Measurements from ENCODE around the gene SPIN1. TPM values are rescaled to one million over a fixed set of nuclear protein-coding genes. Genes with fewer than 3 reads are reported as not detected.

SPIN1 gene
- total RNA-seq, 3 donors from 2014 or later (not counting 1 experiment from before 2014, with no cell fraction given) = 30.3 to 46.1 (median 39.3) TPM

- H3K4me3 Mint-ChIP-seq = peak overlapping the region; percentile 55
- H3K27ac Mint-ChIP-seq = no peak overlapping the region
Observed at GRCh38 chr9:88447431-88447830, 59.2 kb downstream of the SPIN1 start.

GRCh38 chr9:88451160-88451559, 62.9 kb downstream of the SPIN1 start:
- no peaks in the 10 kb centered on the region for H3K9me3 ChIP-seq (ENCODE audit: control insufficient read depth, insufficient read depth, low read length)
- peak overlapping the region in 1 of 2 donors; percentile 63 for H3K27ac Mint-ChIP-seq
- H3K27ac ChIP-seq (ENCODE audit: low read length) = no peak overlapping the region
- DNase-seq (no peak), ATAC-seq (peak; percentile 29 to 52 (median 35))
- H3K36me3 ChIP-seq (ENCODE audit: control insufficient read depth, insufficient read depth, low read length) = no peaks in the 10 kb centered on the region
- H3K4me3 Mint-ChIP-seq = no peak overlapping the region
- H3K4me3 ChIP-seq (ENCODE audit: low read length) = no peak overlapping the region
- intact Hi-C loops (cut with micrococcal nuclease) = no loop called here
- no peaks in the 10 kb centered on the region for H3K27me3 ChIP-seq (ENCODE audit: control insufficient read depth, insufficient read depth, low read length)
- H3K9me3 Mint-ChIP-seq = no peaks in the 10 kb centered on the region
- peaks cover 31% of the 10 kb centered on the region for H3K4me1 ChIP-seq (ENCODE audit: control insufficient read depth, insufficient read depth, low read length)
- WGBS (ENCODE audit: insufficient coverage) = 52% methylated on average over 5 of the region's 5 CpGs
- no peaks in the 10 kb centered on the region for H3K27me3 Mint-ChIP-seq (ENCODE audit: low read depth in 2 of 2)
- no peak for TF ChIP-seq CTCF (IDR thresholded peaks at IDR 0.05)
- no peaks in the 10 kb centered on the region for H3K36me3 Mint-ChIP-seq
- peaks cover 41 to 44% of the 10 kb centered on the region in 2 donors for H3K4me1 Mint-ChIP-seq

More at GRCh38 chr9:88447431-88447830, 59.2 kb downstream of the SPIN1 start:
- Histone ChIP-seq H3K27ac (ENCODE audit: low read length) (no peak overlapping the region), H3K4me1 (ENCODE audit: control insufficient read depth, insufficient read depth, low read length) (peaks cover 40% of the 10 kb centered on the region), H3K27me3 (ENCODE audit: control insufficient read depth, insufficient read depth, low read length) (no peaks in the 10 kb centered on the region), H3K36me3 (ENCODE audit: control insufficient read depth, insufficient read depth, low read length) (no peaks in the 10 kb centered on the region), H3K4me3 (ENCODE audit: low read length) (no peak overlapping the region), H3K9me3 (ENCODE audit: control insufficient read depth, insufficient read depth, low read length) (no peaks in the 10 kb centered on the region)
- no peaks in the 10 kb centered on the region for H3K36me3 Mint-ChIP-seq
- no peak for TF ChIP-seq CTCF (IDR thresholded peaks at IDR 0.05)
- intact Hi-C loops (cut with micrococcal nuclease) = no loop called here
- WGBS (ENCODE audit: insufficient coverage) = 100% methylated on average over 4 of the region's 4 CpGs
- ATAC-seq (no peak), DNase-seq (no peak)
- H3K9me3 Mint-ChIP-seq = no peaks in the 10 kb centered on the region
- H3K4me1 Mint-ChIP-seq = peaks cover 60 to 69% of the 10 kb centered on the region in 2 donors
- no peaks in the 10 kb centered on the region for H3K27me3 Mint-ChIP-seq (ENCODE audit: low read depth in 2 of 2)

GRCh38 chr9:88458716-88459465, 70.6 kb downstream of the SPIN1 start:
- Mint-ChIP-seq H3K4me3 (no peak overlapping the region), H3K4me1 (peaks cover 8 to 10% of the 10 kb centered on the region in 2 donors), H3K36me3 (no peaks in the 10 kb centered on the region), H3K27ac (no peak overlapping the region), H3K9me3 (no peaks in the 10 kb centered on the region), H3K27me3 (ENCODE audit: low read depth in 2 of 2) (no peaks in the 10 kb centered on the region)
- TF ChIP-seq CTCF (IDR thresholded peaks at IDR 0.05) = no peak
- intact Hi-C loops (cut with micrococcal nuclease) = no loop called here
- H3K4me3 ChIP-seq (ENCODE audit: low read length) = no peak overlapping the region
- DNase-seq (no peak), ATAC-seq (no peak)
- H3K27me3 ChIP-seq (ENCODE audit: control insufficient read depth, insufficient read depth, low read length) = no peaks in the 10 kb centered on the region
- WGBS (ENCODE audit: insufficient coverage) = 97% methylated on average over 4 of the region's 5 CpGs
- H3K27ac ChIP-seq (ENCODE audit: low read length) = no peak overlapping the region
- H3K36me3 ChIP-seq (ENCODE audit: control insufficient read depth, insufficient read depth, low read length) = peaks cover 4% of the 10 kb centered on the region
- no peaks in the 10 kb centered on the region for H3K9me3 ChIP-seq (ENCODE audit: control insufficient read depth, insufficient read depth, low read length)
- H3K4me1 ChIP-seq (ENCODE audit: control insufficient read depth, insufficient read depth, low read length) = no peaks in the 10 kb centered on the region

Measured in natural killer cell (primary cell).